Loucy (cell line): ENCODE data around the gene CENPF.
A peak's percentile ranks its signal among the peaks of the same experiment; 100 is the strongest.

ENCODE experiments used
- H2AFZ ChIP-seq: fragments of 200-600 bp; sonication (generic); 2 replicates; pipeline ENCODE4 v1.6.0; 2016; ENCODE audit warnings: antibody characterized with exemption, mild to moderate bottlenecking, low read length, moderate library complexity
- H3F3A ChIP-seq: fragments of 200-600 bp; 2 replicates; pipeline ENCODE4 v1.6.0; 2016; ENCODE audit warnings: antibody characterized with exemption, low read depth, mild to moderate bottlenecking
- H3K27me3 ChIP-seq: fragments of 200-600 bp; sonication (generic); 2 replicates; pipeline ENCODE4 v1.6.1; 2014; ENCODE audit warnings: low read length, mild to moderate bottlenecking; ENCODE audit not compliant: insufficient read depth, poor library complexity, severe bottlenecking
- H3K36me3 ChIP-seq: fragments of 200-600 bp; sonication (generic); 2 replicates; pipeline ENCODE4 v1.6.1; 2016; ENCODE audit warnings: low read length; ENCODE audit not compliant: insufficient read depth
- H3K4me1 ChIP-seq: fragments of 200-600 bp; sonication (generic); 2 replicates; pipeline ENCODE4 v1.5.1; 2014; ENCODE audit warnings: low read length, mild to moderate bottlenecking; ENCODE audit not compliant: insufficient read depth, poor library complexity, severe bottlenecking
- H3K4me2 ChIP-seq: fragments of 200-600 bp; sonication (generic); 2 replicates; pipeline ENCODE4 v1.6.0; 2014; ENCODE audit warnings: antibody characterized with exemption, low read length, low read depth, mild to moderate bottlenecking; ENCODE audit not compliant: poor library complexity, severe bottlenecking
- H3K4me3 ChIP-seq: fragments of 200-600 bp; sonication (generic); 2 replicates; pipeline ENCODE4 v1.5.1; 2014; ENCODE audit warnings: low read length, mild to moderate bottlenecking, mixed read lengths; ENCODE audit not compliant: poor library complexity, severe bottlenecking
- H3K79me2 ChIP-seq: fragments of 200-600 bp; sonication (generic); 2 replicates; pipeline ENCODE4 v1.6.1; 2014; ENCODE audit warnings: low read length; ENCODE audit not compliant: insufficient read depth
- H3K9ac ChIP-seq: fragments of 200-600 bp; sonication (generic); 2 replicates; pipeline ENCODE4 v1.6.0; 2014; ENCODE audit warnings: mild to moderate bottlenecking, low read depth, low read length, moderate library complexity; ENCODE audit not compliant: poor library complexity, severe bottlenecking
- H3K9me2 ChIP-seq: fragments of 200-600 bp; sonication (generic); replicated peaks from 2 replicates; pipeline ENCODE4 v1.6.1; 2016; ENCODE audit warnings: low read depth, low read length, mixed read lengths
- H3K9me3 ChIP-seq: fragments of 200-600 bp; sonication (generic); 2 replicates; pipeline ENCODE4 v1.6.1; 2014; ENCODE audit warnings: mild to moderate bottlenecking, antibody characterized with exemption, low read length, low read depth; ENCODE audit not compliant: insufficient read depth
- H4K20me1 ChIP-seq: fragments of 200-600 bp; sonication (generic); 2 replicates; pipeline ENCODE4 v1.6.0; 2014; ENCODE audit warnings: antibody characterized with exemption, low read length, mild to moderate bottlenecking; ENCODE audit not compliant: insufficient read depth, poor library complexity, severe bottlenecking
- CTCF ChIP-seq: fragments of 200-600 bp; sonication (generic); conservative IDR thresholded peaks from 2 replicates; pipeline ENCODE4 v1.5.1; 2014; ENCODE audit warnings: mild to moderate bottlenecking, antibody characterized with exemption, low read length
- EZH2phosphoT487 ChIP-seq: fragments of 200-600 bp; IDR thresholded peaks from 2 replicates; pipeline ENCODE4 v1.6.1; 2018; ENCODE audit warnings: antibody characterized with exemption, mild to moderate bottlenecking, moderate library complexity, borderline replicate concordance

Gene CENPF

DNA sequence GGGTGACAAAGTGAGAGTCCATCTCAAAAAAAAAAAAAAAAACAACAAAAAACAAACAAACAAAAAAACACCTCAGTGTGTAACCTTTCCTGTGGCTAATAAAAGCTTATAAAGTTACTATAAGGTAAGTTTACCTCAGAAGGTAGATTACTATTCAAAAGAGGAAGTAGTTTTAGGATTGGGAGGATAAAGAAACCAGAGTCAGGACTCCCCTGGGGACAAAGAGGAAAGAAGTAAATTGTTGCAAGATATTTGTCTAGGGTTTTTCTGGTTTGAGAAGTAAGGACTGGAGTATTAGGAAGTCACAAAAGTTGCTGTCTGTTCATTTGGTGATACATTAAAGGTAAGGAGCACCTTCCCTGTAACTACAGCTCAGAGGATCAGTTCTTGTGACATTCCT is 23.8 kb upstream of the CENPF start:
- Histone ChIP-seq H3K9me3 (peaks cover 14% of the 10 kb centered on the region), H3K4me1 (peaks cover 11% of the 10 kb centered on the region), H3K4me3 (no peak overlapping the region), H3K27me3 (no peaks in the 10 kb centered on the region), H4K20me1 (no peaks in the 10 kb centered on the region), H3K9me2 (no peaks in the 10 kb centered on the region), H3K4me2 (no peak overlapping the region), H3K9ac (no peak overlapping the region), H3K36me3 (no peaks in the 10 kb centered on the region), H3F3A (no peaks in the 10 kb centered on the region; the same call in 1 of the 2 replicates), H2AFZ (no peak overlapping the region), H3K79me2 (no peaks in the 10 kb centered on the region)
- no peak for TF ChIP-seq CTCF

DNA sequence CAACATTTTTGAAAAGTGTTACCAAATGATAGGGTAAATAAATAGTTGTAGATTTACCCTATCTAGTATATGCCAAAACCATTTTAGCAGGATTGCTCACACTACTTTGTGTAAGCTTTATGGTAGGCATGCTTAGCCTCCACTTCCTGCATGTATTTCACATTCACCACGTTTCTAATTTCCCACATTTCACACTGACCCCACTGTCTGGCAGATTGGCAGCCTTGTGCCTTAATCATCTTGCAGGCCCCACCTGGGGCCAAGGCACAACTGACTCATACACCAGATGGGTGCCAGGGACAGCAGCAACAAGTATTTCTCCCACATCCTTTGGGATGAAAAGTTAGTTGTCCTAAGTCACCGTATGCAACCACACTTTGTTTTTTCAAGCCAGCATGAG is 21.2 kb upstream of the CENPF start:
- Histone ChIP-seq H4K20me1 (no peaks in the 10 kb centered on the region), H3F3A (no peaks in the 10 kb centered on the region; the same call in 1 of the 2 replicates), H3K4me1 (peaks cover 11% of the 10 kb centered on the region), H3K9me3 (peaks cover 2% of the 10 kb centered on the region; the same call in 1 of the 2 replicates), H3K4me3 (no peak overlapping the region), H2AFZ (peak overlapping the region; percentile 72), H3K27me3 (no peaks in the 10 kb centered on the region), H3K79me2 (no peaks in the 10 kb centered on the region), H3K9me2 (no peaks in the 10 kb centered on the region), H3K4me2 (peak overlapping the region; percentile 20), H3K36me3 (no peaks in the 10 kb centered on the region), H3K9ac (peak overlapping the region; percentile 7)
- TF ChIP-seq EZH2phosphoT487 (no peak), CTCF (no peak)

- H2AFZ ChIP-seq, result peak overlapping the region; percentile 72
- TF ChIP-seq EZH2phosphoT487, result no peak
- TF ChIP-seq CTCF, result no peak
- peaks cover 11% of the 10 kb centered on the region for H3K4me1 ChIP-seq
- no peaks in the 10 kb centered on the region for H3K9me3 ChIP-seq
- no peak overlapping the region for H3K4me3 ChIP-seq
- no peaks in the 10 kb centered on the region for H4K20me1 ChIP-seq
- no peaks in the 10 kb centered on the region for H3K9me2 ChIP-seq
- H3K27me3 ChIP-seq, result no peaks in the 10 kb centered on the region
- no peaks in the 10 kb centered on the region for H3K79me2 ChIP-seq
- H3K36me3 ChIP-seq, result no peaks in the 10 kb centered on the region
- no peak overlapping the region for H3K9ac ChIP-seq
- H3K4me2 ChIP-seq, result no peak overlapping the region
- H3F3A ChIP-seq, result no peaks in the 10 kb centered on the region; the same call in 1 of the 2 replicates
Measured at GRCh38 chr1:214582289-214582891, 20.6 kb upstream of the CENPF start.
